GM06990 (cell line): ENCODE results near the gene FCN3.

Source experiments
- DNase-seq: peaks from one replicate; pipeline ENCODE4 v3.0.0-alpha.2; 2011; ENCODE audit not compliant: insufficient read length; ENCODE audit errors: extremely low read depth
- H3K27me3 ChIP-seq: replicated peaks from 2 replicates; pipeline ENCODE4 v1.6.0; 2011; ENCODE audit warnings: low read length; ENCODE audit not compliant: control insufficient read depth, insufficient read depth
- H3K36me3 ChIP-seq: 2 replicates; pipeline ENCODE4 v1.5.1; 2011; ENCODE audit warnings: low read length; ENCODE audit not compliant: control insufficient read depth, insufficient read depth
- H3K4me3 ChIP-seq: replicated peaks from 2 replicates; pipeline ENCODE4 v1.5.1; 2011; ENCODE audit warnings: low read depth, mild to moderate bottlenecking, control low read depth, low read length
- CTCF ChIP-seq: IDR thresholded peaks from 2 replicates; pipeline ENCODE4 v1.5.1; 2011; ENCODE audit warnings: low read length, control low read depth, mild to moderate bottlenecking, inconsistent platforms; ENCODE audit not compliant: insufficient read depth, poor library complexity, severe bottlenecking

Gene FCN3

DNA sequence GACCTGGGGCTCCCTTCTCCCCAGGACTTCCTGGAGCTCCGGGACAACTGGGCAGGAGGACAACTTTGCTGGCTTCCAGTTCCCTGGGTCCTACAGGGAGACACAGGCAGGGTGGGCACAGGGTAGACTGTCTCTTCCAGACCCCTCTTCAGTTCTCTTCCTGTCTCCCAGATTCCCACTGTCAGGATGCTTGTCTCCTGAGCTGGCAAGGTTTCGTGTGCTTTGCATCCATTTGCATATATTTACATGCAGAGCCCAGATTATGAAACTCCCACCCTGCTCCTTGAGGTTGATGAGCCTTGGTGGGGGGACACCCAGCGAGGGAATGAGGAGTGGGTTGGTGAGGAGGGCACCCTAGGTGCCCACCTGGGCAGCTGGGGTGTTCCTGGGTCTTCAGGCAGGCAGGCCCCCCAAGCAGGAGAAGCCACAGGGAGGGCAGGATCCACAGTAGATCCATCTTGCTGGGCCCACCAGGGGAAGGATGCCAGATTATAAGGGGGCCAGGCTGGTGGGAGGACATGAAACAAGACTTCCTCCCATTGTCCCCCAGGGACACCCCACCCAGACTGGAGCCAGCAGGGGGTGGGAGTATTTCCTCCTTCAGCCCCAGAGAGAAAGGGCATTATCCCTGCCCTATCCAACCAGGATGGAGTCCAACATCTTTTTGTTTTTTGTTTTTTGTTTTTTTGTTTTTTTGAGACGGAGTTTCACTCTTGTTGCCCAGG is at the start of gene FCN3:
TSS of gene FCN3 (minus strand) at position 463 of the 725 bp plus-strand sequence. CDS start at position 457, 6 bp downstream.
- TF ChIP-seq CTCF, result no peak
- peaks cover 1% of the 10 kb centered on the region for H3K27me3 ChIP-seq
- H3K4me3 ChIP-seq, result no peak within 1 kb of the TSS
- H3K36me3 ChIP-seq, result no peaks in the 10 kb centered on the region
- DNase-seq, result no peak

DNA sequence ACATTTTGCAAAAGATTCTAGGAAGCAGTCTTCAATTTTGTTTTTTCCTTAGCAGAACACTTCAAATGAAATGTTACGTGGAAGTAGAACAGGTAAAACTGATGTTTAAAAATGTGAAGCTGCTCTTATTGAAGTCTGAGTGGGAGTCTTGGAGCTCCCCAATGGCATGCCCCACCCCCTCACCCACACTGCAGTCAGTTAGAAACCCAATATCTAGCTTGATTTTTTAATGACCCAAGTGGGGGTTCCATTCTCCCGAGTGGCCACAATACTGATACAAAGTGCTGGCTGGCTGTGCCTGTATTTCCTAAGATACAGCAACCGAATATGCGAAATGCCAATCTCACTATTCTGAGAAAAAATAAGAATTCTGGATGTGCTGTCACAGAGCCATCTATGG is 49.1 kb upstream of the FCN3 start:
- no peak for DNase-seq
- H3K27me3 ChIP-seq, result no peaks in the 10 kb centered on the region
- no peak for TF ChIP-seq CTCF
- H3K36me3 ChIP-seq, result peaks cover 5% of the 10 kb centered on the region
- no peak overlapping the region for H3K4me3 ChIP-seq

- DNase-seq, result peak; percentile 63
- TF ChIP-seq CTCF, result no peak
- no peaks in the 10 kb centered on the region for H3K27me3 ChIP-seq
- peaks cover 5% of the 10 kb centered on the region for H3K36me3 ChIP-seq
- no peak overlapping the region for H3K4me3 ChIP-seq
These were observed 43.9 kb upstream of the FCN3 start for GRCh38 chr1:27418326-27419185.

GRCh38 chr1:27417713-27418112 is 43.1 kb upstream of the FCN3 start:
- no peak overlapping the region for H3K4me3 ChIP-seq
- DNase-seq, result no peak
- H3K27me3 ChIP-seq, result no peaks in the 10 kb centered on the region
- H3K36me3 ChIP-seq, result peaks cover 9% of the 10 kb centered on the region
- TF ChIP-seq CTCF, result no peak

DNA sequence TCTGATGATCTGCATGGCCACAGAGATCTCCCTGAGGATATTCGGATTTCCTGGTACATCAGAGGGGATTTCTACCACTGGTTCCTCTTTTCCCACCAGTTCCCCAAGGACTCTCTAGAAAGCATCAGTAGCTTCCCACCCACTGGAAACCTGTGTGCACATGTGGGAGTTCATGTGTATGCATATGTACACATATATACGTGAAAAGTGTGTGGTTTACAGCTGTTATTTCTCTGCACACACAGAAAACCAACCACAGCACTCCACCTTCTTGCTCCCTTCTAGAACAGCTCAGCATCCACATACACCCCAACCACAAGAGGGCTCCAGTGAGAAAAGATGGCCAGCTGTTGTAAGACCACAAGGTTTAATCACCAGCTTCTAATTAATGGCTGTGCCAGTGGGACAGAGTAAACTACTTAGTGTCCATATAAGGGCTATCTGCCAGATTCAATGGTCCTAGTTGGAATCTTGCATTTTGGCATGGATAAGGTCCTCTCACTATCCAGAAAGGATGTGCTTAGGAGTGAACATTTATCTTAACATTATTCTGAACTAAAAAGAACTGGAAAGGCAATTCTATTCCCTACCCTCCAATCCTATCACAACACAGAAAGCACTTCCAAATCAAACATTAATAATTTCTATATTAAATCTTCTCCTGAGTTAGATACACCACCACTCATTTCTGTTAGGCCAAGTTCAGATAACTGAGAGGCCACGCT is 41.9 kb upstream of the FCN3 start:
- DNase-seq, result peak; percentile 64

More for the DNA sequence above, 41.9 kb upstream of the FCN3 start:
- no peaks in the 10 kb centered on the region for H3K27me3 ChIP-seq
- H3K4me3 ChIP-seq, result no peak overlapping the region
- H3K36me3 ChIP-seq, result peaks cover 11% of the 10 kb centered on the region
- TF ChIP-seq CTCF, result peak; percentile 83
